Tibial nerve (tissue), 4 donors: ENCODE results near the gene H6PD. TPM values are rescaled to one million over a fixed set of nuclear protein-coding genes. Genes with fewer than 3 reads are reported as not detected.

Source experiments
- DNase-seq, 2 donors: peaks; one replicate each; pipeline ENCODE4 v3.0.0-alpha.2; 2019; ENCODE audit warnings: low spot score in 2 of 2
- H3K27ac ChIP-seq, 4 donors: fragments of 200-600 bp; sonication (generic) in 3 of 4; one replicate each; pipeline ENCODE4 v1.5.1; 2017 to 2019; ENCODE audit warnings: mild to moderate bottlenecking in 1 of 4
- H3K27me3 ChIP-seq, 2 donors: fragments of 200-600 bp; sonication (generic) in 1 of 2; one replicate each; pipeline versions ENCODE4 v1.5.1 to v1.6.0; 2017 to 2019
- H3K36me3 ChIP-seq, 3 donors: fragments of 200-600 bp; sonication (generic); one replicate each; pipeline ENCODE4 v1.5.1; 2018 to 2019
- H3K4me1 ChIP-seq, 4 donors: fragments of 200-600 bp; sonication (generic) in 3 of 4; one replicate each; pipeline ENCODE4 v1.5.1; 2017 to 2019
- H3K4me3 ChIP-seq, 4 donors: fragments of 200-600 bp; sonication (generic) in 3 of 4; one replicate each; pipeline ENCODE4 v1.5.1; 2017 to 2019; ENCODE audit warnings: mild to moderate bottlenecking in 1 of 4, moderate library complexity in 1 of 4
- H3K9me3 ChIP-seq, 4 donors: fragments of 200-600 bp; sonication (generic) in 3 of 4; one replicate each; pipeline ENCODE4 v1.5.1; 2017 to 2019
- EP300 ChIP-seq, 2 donors: sonication (generic); formaldehyde crosslinking; IDR thresholded peaks; one replicate each; pipeline ENCODE4 v1.6.1; 2017; ENCODE audit warnings: antibody characterized with exemption in 2 of 2, mild to moderate bottlenecking in 1 of 2
- POLR2A ChIP-seq, 2 donors: fragments of 450-650 bp; IDR thresholded peaks; one replicate each; pipeline ENCODE4 v1.6.1; 2017; ENCODE audit warnings: antibody characterized with exemption in 2 of 2, mild to moderate bottlenecking in 2 of 2, moderate library complexity in 2 of 2
- WGBS, 2 donors: methylation state at CpG; one replicate each; pipeline ENCODE4 v1.1.5; 2018; 5-methylcytosine and 5-hydroxymethylcytosine counted together
- total RNA-seq, 4 donors: library from RNA; depleted of rRNA; stranded (reverse); fragments of >200 nt; gene quantifications; one replicate each; pipeline ENCODE4 v1.1.0, GENCODE V29; 2016
- TF ChIP-seq, protein P1 (sequence below), 5 experiments: fragments of 200-600 bp in 3 of 5; fragments of 450-650 bp in 2 of 5; sonication (generic) in 3 of 5; IDR thresholded peaks; one replicate each; pipeline ENCODE4 v1.5.1; 2016 to 2019; ENCODE audit warnings: antibody characterized with exemption in 5 of 5, mild to moderate bottlenecking in 3 of 5, moderate library complexity in 2 of 5

The H6PD gene
- total RNA-seq, 4 donors from 2014 or later, result 53.1 to 88.6 (median 72.7) TPM

DNA sequence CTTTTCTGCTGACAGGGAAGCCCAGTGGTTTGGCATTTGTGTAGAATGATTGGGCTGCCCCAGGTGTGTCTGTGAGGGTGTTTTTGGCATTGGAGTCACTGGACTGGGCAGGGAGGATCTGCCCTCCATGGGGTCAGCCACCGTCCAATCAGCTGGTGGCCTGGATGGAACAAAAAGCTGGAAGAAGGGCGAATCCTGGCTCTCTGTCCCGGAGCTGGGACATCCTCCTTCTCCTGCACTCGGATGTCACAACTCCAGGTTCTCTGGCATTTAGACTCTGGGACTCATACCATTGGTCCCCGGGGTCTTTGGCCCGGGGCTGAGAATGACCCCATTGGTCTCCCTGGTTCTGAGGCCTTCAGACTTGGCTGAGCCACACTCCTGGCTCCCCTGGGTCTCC lies 69.3 kb downstream of the H6PD start:
- Histone ChIP-seq H3K36me3 (no peaks in the 10 kb centered on the region), H3K4me3 (no peak overlapping the region), H3K27ac (no peak overlapping the region), H3K27me3 (no peaks in the 10 kb centered on the region), H3K4me1 (peaks cover 3 to 75% (median 17%) of the 10 kb centered on the region in 4 donors), H3K9me3 (no peaks in the 10 kb centered on the region)
- WGBS, 2 donors, result 81 to 91% methylated on average over 6 of the region's 6 CpGs
- TF ChIP-seq, protein P1, sequence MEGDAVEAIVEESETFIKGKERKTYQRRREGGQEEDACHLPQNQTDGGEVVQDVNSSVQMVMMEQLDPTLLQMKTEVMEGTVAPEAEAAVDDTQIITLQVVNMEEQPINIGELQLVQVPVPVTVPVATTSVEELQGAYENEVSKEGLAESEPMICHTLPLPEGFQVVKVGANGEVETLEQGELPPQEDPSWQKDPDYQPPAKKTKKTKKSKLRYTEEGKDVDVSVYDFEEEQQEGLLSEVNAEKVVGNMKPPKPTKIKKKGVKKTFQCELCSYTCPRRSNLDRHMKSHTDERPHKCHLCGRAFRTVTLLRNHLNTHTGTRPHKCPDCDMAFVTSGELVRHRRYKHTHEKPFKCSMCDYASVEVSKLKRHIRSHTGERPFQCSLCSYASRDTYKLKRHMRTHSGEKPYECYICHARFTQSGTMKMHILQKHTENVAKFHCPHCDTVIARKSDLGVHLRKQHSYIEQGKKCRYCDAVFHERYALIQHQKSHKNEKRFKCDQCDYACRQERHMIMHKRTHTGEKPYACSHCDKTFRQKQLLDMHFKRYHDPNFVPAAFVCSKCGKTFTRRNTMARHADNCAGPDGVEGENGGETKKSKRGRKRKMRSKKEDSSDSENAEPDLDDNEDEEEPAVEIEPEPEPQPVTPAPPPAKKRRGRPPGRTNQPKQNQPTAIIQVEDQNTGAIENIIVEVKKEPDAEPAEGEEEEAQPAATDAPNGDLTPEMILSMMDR (IDR thresholded peaks at IDR 0.05), result no peak
- TF ChIP-seq EP300 (IDR thresholded peaks at IDR 0.05), result no peak
- no peak for TF ChIP-seq POLR2A (IDR thresholded peaks at IDR 0.05)
- DNase-seq, result no peak

DNA sequence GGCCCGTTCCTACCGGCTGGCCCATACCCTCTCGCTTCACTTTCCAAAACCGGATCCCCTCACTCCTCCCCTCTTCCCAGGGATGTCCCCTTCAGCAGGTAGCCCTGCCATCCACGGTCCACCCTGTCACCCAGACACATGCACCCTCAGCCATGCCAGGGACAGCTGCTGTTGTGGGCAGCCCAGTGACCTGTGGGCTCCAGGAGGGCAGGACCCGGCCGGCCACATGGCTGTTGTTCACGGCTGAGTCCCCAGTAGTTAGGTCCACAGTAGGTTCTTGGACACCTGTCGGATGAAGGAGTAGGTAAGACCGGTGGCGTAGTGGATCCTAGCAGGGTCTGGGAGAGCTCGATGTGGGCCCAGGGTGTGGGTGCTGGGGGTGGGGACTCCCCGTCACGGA lies 70.6 kb downstream of the H6PD start:
- Histone ChIP-seq H3K36me3 (no peaks in the 10 kb centered on the region), H3K27me3 (no peaks in the 10 kb centered on the region), H3K4me1 (peaks cover 3 to 68% (median 17%) of the 10 kb centered on the region in 4 donors), H3K9me3 (no peaks in the 10 kb centered on the region), H3K4me3 (no peak overlapping the region), H3K27ac (no peak overlapping the region)
- WGBS, 2 donors, result 89 to 91% methylated on average over 14 of the region's 14 CpGs
- TF ChIP-seq, protein P1 (IDR thresholded peaks at IDR 0.05), result no peak
- TF ChIP-seq EP300 (IDR thresholded peaks at IDR 0.05) (no peak), POLR2A (IDR thresholded peaks at IDR 0.05) (no peak)
- no peak for DNase-seq

DNA sequence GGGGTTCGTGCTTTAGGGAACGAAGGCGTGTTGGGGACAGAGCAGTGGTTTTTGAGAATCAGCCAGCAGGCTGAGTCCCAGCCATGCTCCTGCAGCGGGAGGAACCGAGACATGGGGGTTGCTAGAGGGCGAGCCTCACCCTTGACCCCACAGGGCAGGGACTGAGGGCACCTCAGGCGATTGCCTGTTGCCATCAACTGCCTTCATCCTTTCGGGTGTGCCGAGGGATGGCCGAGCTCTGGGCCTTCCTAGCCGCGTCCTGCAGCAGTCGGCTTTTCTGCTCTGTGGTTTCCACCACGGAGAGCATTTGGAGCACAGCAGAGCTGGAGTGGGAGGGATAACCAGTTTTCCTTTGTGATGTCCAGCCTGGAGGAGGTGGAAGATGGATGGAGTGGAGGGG lies 71.4 kb downstream of the H6PD start:
- no peaks in the 10 kb centered on the region for H3K27me3 ChIP-seq
- WGBS, 2 donors, result 73 to 82% methylated on average over 14 of the region's 14 CpGs
- H3K4me1 ChIP-seq, result peaks cover 0 to 61% (median 19%) of the 10 kb centered on the region in 4 donors
- H3K9me3 ChIP-seq, result no peaks in the 10 kb centered on the region
- no peak overlapping the region for H3K4me3 ChIP-seq
- H3K27ac ChIP-seq, result no peak overlapping the region
- TF ChIP-seq EP300 (IDR thresholded peaks at IDR 0.05), result no peak
- no peak for TF ChIP-seq POLR2A (IDR thresholded peaks at IDR 0.05)
- TF ChIP-seq, protein P1 (IDR thresholded peaks at IDR 0.05), result no peak
- H3K36me3 ChIP-seq, result no peaks in the 10 kb centered on the region
- DNase-seq, result no peak

DNA sequence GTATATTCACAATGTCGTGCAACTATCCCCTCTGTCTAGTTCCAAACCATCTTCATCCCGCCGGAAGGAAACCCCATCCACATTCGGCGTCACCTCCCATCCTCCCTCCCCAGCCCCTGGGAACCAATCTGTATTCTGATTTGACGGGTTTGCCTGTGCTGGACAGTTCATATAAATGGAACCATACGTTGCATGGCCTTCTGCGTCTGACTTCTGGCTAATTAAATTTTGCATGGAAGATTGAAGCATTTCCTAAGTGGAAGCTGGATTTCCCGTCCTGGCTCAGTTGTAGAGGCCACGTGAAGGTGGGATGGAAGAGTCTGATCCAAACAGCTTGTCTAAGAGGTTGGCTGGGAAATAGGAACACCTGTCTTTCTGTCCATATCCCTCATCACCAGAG lies 72.7 kb downstream of the H6PD start:
- no peaks in the 10 kb centered on the region for H3K27me3 ChIP-seq
- TF ChIP-seq EP300 (IDR thresholded peaks at IDR 0.05), result no peak
- TF ChIP-seq, protein P1 (IDR thresholded peaks at IDR 0.05), result no peak
- TF ChIP-seq POLR2A (IDR thresholded peaks at IDR 0.05), result no peak
- H3K9me3 ChIP-seq, result no peaks in the 10 kb centered on the region
- WGBS, 2 donors, result 87 to 90% methylated on average over 10 of the region's 10 CpGs
- H3K36me3 ChIP-seq, result no peaks in the 10 kb centered on the region
- no peak overlapping the region for H3K4me3 ChIP-seq
- no peak overlapping the region for H3K27ac ChIP-seq
- peaks cover 0 to 52% (median 20%) of the 10 kb centered on the region in 4 donors for H3K4me1 ChIP-seq
- no peak for DNase-seq

DNA sequence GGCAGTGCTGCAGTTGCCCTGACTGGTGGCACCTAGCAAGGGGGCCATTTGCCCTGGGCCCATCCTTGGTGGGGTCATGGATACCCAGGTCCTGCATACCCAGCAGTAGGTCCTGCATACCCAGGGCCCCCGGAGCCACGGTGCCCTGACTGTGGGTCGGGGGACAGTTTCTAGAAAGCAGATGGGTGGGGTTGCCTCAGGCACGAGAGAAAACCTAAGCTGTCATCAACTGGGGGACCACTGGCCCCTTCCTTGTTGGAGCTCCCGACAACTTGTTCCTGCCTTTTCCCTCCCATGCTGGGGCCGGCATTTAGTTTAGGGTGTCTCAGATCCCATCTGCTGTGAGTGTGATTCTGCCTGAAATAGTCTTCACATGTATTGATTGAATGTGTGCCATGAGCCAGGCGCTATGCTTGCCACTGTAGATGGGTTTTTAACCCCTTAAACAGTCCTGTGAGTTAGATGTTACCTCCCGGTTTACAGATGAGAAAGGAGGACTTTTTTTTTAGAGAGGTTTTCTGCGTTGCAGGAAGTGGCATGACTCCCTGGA lies 73.7 kb downstream of the H6PD start:
- 76 to 79% methylated on average over 9 of the region's 9 CpGs for WGBS, 2 donors
- Histone ChIP-seq H3K9me3 (no peaks in the 10 kb centered on the region), H3K36me3 (no peaks in the 10 kb centered on the region), H3K27me3 (no peaks in the 10 kb centered on the region), H3K4me1 (peaks cover 0 to 52% (median 11%) of the 10 kb centered on the region in 4 donors), H3K4me3 (no peak overlapping the region), H3K27ac (no peak overlapping the region)
- no peak for DNase-seq
- TF ChIP-seq EP300 (IDR thresholded peaks at IDR 0.05), result no peak
- no peak for TF ChIP-seq POLR2A (IDR thresholded peaks at IDR 0.05)
